Measurements from ENCODE around the gene CUEDC2.

DNA sequence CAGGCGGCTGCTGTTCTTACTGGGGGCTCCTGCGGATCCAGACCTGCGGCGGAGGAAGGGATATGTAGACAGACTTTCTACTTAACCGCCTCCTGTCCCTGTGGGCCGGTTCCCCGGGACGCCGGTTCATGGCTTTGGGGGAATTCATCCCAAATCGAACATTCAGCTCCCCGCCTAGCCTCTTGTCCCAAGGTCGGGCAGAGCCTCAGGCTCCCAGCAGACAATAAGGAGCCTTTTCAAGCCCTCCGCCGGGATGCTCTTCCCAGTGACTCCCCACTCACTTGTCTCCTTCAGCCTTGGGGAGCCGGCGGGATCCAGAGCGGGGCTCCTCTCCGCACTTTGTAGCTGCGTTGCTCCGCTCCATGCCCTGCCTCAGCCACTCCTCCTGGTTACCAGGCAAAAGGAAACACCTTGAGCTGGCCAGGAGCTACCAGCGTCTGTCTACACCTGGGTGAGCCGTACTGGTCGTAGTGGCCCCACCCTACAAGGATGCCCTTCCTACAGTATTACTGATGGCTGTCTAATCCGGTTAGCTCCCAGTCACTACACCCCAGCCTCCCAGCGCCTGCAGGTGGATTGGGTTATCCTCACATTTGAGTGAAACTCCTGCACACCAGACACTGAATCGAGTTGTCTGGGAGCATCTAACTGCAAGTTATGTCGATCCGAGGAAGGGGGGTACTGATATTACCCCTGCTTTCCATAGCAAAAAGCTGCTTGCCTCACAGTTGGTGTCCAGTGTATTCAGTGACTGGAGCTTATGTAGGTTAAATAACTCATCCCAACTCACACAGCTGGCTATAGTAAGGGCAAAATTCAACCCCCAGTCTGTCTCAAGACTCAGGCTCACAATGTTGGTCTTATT is 19.0 kb upstream of the CUEDC2 start, which contains the start of gene C10orf95:
- no peak for TF ChIP-seq ZNF217 (IDR thresholded peaks at IDR 0.05)
- TF ChIP-seq NBN (IDR thresholded peaks at IDR 0.05) = no peak
- TF ChIP-seq TCF12 (IDR thresholded peaks at IDR 0.05; ENCODE audit: low read depth, low read length) = no peak
- TF ChIP-seq EZH2 (IDR thresholded peaks at IDR 0.05; ENCODE audit: borderline replicate concordance, control insufficient read depth, low read depth, low read length) = no peak
- no peak for TF ChIP-seq RAD21 (IDR thresholded peaks at IDR 0.05; ENCODE audit: insufficient read depth, low read depth, low read length)
- TF ChIP-seq SP1 (IDR thresholded peaks at IDR 0.05; ENCODE audit: low read depth, low read length) = no peak
- no peak for TF ChIP-seq SPI1 (IDR thresholded peaks at IDR 0.05; ENCODE audit: borderline replicate concordance, insufficient read depth, low read depth, low read length)
- TF ChIP-seq, protein P1, sequence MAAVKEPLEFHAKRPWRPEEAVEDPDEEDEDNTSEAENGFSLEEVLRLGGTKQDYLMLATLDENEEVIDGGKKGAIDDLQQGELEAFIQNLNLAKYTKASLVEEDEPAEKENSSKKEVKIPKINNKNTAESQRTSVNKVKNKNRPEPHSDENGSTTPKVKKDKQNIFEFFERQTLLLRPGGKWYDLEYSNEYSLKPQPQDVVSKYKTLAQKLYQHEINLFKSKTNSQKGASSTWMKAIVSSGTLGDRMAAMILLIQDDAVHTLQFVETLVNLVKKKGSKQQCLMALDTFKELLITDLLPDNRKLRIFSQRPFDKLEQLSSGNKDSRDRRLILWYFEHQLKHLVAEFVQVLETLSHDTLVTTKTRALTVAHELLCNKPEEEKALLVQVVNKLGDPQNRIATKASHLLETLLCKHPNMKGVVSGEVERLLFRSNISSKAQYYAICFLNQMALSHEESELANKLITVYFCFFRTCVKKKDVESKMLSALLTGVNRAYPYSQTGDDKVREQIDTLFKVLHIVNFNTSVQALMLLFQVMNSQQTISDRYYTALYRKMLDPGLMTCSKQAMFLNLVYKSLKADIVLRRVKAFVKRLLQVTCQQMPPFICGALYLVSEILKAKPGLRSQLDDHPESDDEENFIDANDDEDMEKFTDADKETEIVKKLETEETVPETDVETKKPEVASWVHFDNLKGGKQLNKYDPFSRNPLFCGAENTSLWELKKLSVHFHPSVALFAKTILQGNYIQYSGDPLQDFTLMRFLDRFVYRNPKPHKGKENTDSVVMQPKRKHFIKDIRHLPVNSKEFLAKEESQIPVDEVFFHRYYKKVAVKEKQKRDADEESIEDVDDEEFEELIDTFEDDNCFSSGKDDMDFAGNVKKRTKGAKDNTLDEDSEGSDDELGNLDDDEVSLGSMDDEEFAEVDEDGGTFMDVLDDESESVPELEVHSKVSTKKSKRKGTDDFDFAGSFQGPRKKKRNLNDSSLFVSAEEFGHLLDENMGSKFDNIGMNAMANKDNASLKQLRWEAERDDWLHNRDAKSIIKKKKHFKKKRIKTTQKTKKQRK (IDR thresholded peaks at IDR 0.05; ENCODE audit: low read depth, low read length) = no peak
- TF ChIP-seq, protein P2, sequence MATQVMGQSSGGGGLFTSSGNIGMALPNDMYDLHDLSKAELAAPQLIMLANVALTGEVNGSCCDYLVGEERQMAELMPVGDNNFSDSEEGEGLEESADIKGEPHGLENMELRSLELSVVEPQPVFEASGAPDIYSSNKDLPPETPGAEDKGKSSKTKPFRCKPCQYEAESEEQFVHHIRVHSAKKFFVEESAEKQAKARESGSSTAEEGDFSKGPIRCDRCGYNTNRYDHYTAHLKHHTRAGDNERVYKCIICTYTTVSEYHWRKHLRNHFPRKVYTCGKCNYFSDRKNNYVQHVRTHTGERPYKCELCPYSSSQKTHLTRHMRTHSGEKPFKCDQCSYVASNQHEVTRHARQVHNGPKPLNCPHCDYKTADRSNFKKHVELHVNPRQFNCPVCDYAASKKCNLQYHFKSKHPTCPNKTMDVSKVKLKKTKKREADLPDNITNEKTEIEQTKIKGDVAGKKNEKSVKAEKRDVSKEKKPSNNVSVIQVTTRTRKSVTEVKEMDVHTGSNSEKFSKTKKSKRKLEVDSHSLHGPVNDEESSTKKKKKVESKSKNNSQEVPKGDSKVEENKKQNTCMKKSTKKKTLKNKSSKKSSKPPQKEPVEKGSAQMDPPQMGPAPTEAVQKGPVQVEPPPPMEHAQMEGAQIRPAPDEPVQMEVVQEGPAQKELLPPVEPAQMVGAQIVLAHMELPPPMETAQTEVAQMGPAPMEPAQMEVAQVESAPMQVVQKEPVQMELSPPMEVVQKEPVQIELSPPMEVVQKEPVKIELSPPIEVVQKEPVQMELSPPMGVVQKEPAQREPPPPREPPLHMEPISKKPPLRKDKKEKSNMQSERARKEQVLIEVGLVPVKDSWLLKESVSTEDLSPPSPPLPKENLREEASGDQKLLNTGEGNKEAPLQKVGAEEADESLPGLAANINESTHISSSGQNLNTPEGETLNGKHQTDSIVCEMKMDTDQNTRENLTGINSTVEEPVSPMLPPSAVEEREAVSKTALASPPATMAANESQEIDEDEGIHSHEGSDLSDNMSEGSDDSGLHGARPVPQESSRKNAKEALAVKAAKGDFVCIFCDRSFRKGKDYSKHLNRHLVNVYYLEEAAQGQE (IDR thresholded peaks at IDR 0.05; ENCODE audit: low read depth, low read length) = no peak
- TF ChIP-seq POLR2A (IDR thresholded peaks at IDR 0.05; ENCODE audit: low read depth, low read length) = no peak
- TF ChIP-seq, protein P3, sequence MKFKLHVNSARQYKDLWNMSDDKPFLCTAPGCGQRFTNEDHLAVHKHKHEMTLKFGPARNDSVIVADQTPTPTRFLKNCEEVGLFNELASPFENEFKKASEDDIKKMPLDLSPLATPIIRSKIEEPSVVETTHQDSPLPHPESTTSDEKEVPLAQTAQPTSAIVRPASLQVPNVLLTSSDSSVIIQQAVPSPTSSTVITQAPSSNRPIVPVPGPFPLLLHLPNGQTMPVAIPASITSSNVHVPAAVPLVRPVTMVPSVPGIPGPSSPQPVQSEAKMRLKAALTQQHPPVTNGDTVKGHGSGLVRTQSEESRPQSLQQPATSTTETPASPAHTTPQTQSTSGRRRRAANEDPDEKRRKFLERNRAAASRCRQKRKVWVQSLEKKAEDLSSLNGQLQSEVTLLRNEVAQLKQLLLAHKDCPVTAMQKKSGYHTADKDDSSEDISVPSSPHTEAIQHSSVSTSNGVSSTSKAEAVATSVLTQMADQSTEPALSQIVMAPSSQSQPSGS (IDR thresholded peaks at IDR 0.05; ENCODE audit: low read length) = no peak
- no peak for TF ChIP-seq NFIC (IDR thresholded peaks at IDR 0.05; ENCODE audit: low read depth, low read length)
- TF ChIP-seq HCFC1 (IDR thresholded peaks at IDR 0.05; ENCODE audit: low read length) = no peak
- no peak for TF ChIP-seq FOXK2 (IDR thresholded peaks at IDR 0.05)
